Calu3 (cell line): ENCODE measurements around the gene CHRNB1. TPM values are rescaled to one million over a fixed set of nuclear protein-coding genes. Genes with fewer than 3 reads are reported as not detected.

ENCODE experiments used
- BruUV-seq: library from RNA; stranded (reverse); fragments of 400-500 nt; replicated peaks from 2 replicates; lab custom pipeline; 2021; lab: Mats Ljungman, UMichigan
- CTCF ChIA-PET: fragments of 300-600 bp; sonication (Branson Sonifier 250); formaldehyde crosslinking; loops from one replicate; lab custom pipeline; 2022; ENCODE audit warnings: antibody characterized with exemption; lab: Charles Lee
- DNase-seq: peaks from one replicate; pipeline ENCODE4 v3.0.0; 2022
- H3K27ac Mint-ChIP-seq: one replicate; pipeline ENCODE4 v1.8.0; 2022; ENCODE audit warnings: mixed read lengths; ENCODE audit not compliant: unreplicated experiment
- H3K27me3 Mint-ChIP-seq: one replicate; pipeline ENCODE4 v1.8.0; 2022; ENCODE audit warnings: mixed read lengths; ENCODE audit not compliant: unreplicated experiment
- H3K36me3 Mint-ChIP-seq: one replicate; pipeline ENCODE4 v1.8.0; 2022; ENCODE audit warnings: mild to moderate bottlenecking, moderate library complexity, mixed read lengths; ENCODE audit not compliant: insufficient read depth, unreplicated experiment
- H3K4me1 Mint-ChIP-seq: one replicate; pipeline ENCODE4 v1.8.0; 2022; ENCODE audit warnings: mild to moderate bottlenecking, low read depth, mixed read lengths; ENCODE audit not compliant: unreplicated experiment
- H3K4me3 Mint-ChIP-seq: one replicate; pipeline ENCODE4 v1.8.0; 2022; ENCODE audit warnings: mild to moderate bottlenecking, low read depth, moderate library complexity, mixed read lengths; ENCODE audit not compliant: unreplicated experiment
- H3K9me3 Mint-ChIP-seq: one replicate; pipeline ENCODE4 v1.8.0; 2022; ENCODE audit warnings: low read depth, mixed read lengths; ENCODE audit not compliant: unreplicated experiment
- intact Hi-C: fragments of 100-400 bp; cut with micrococcal nuclease; formaldehyde crosslinking; loops from one replicate; pipeline ENCODE4 v1.10.0; 2022; ENCODE audit not compliant: unreplicated experiment
- total RNA-seq: library from RNA; stranded (reverse); gene quantifications from 2 replicates; pipeline ENCODE4 v1.2.3, GENCODE V29; 2022
- TF ChIP-seq, protein P1 (sequence below): fragments of 200-600 bp; IDR thresholded peaks from one replicate; pipeline ENCODE4 v1.8.0; 2022; ENCODE audit warnings: antibody characterized with exemption; ENCODE audit not compliant: unreplicated experiment

CHRNB1 gene
- total RNA-seq, 1 experiment from 2014 or later: 2.4 TPM

DNA sequence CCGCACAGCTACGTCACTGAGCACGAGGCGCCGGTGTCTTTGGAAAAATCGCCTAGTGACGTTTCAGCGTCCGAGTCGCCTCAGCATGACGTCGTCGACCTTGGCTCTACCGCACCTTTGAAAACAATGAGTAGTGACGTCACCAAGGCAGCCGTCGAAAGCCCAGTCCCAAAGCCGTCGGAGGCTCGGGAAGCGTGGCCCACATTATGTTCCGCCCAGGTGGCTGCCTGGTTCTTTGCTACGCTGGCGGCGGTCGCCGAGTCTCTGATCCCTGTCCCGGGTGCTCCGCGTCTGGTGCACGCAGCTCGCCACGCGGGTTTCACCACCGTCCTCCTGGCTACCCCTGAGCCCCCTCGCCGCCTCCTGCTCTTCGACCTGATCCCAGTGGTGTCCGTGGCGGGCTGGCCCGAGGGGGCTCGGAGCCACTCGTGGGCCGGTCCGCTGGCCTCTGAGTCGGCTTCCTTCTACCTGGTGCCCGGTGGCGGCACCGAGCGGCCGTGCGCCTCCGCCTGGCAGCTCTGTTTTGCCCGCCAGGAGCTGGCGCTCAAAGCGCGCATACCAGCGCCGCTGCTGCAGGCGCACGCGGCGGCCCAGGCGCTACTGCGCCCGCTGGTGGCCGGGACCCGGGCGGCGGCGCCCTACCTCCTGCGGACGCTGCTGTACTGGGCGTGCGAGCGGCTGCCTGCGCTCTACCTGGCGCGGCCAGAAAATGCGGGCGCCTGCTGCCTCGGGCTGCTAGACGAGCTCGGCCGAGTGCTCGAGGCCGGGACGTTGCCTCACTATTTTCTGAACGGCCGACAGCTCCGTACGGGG is 8.1 kb upstream of the CHRNB1 start:
- Mint-ChIP-seq H3K27me3 (peaks cover 40% of the 10 kb centered on the region), H3K4me3 (peak overlapping the region; percentile 75), H3K4me1 (peaks cover 7% of the 10 kb centered on the region), H3K9me3 (no peaks in the 10 kb centered on the region), H3K36me3 (peaks cover 38% of the 10 kb centered on the region), H3K27ac (peak overlapping the region; percentile 60)
- DNase-seq: peak; percentile 87
- intact Hi-C loops: loop anchor here (5.0 kb wide), 3 partner anchors 41 to 126 kb away; partner anchors contain the start of genes KCTD11, SENP3 and ZBTB4
- no TSS peak for BruUV-seq
- CTCF ChIA-PET: interaction anchor here (0.5 to 2.9 kb wide), 10 partner anchors 33 to 250 kb away, joined by 3 to 13 read pairs (median 3); partner anchors contain the start of genes SENP3, TMEM256, TNFSF13 and TP53
- TF ChIP-seq, protein P1, sequence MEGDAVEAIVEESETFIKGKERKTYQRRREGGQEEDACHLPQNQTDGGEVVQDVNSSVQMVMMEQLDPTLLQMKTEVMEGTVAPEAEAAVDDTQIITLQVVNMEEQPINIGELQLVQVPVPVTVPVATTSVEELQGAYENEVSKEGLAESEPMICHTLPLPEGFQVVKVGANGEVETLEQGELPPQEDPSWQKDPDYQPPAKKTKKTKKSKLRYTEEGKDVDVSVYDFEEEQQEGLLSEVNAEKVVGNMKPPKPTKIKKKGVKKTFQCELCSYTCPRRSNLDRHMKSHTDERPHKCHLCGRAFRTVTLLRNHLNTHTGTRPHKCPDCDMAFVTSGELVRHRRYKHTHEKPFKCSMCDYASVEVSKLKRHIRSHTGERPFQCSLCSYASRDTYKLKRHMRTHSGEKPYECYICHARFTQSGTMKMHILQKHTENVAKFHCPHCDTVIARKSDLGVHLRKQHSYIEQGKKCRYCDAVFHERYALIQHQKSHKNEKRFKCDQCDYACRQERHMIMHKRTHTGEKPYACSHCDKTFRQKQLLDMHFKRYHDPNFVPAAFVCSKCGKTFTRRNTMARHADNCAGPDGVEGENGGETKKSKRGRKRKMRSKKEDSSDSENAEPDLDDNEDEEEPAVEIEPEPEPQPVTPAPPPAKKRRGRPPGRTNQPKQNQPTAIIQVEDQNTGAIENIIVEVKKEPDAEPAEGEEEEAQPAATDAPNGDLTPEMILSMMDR: peak; percentile 59

DNA sequence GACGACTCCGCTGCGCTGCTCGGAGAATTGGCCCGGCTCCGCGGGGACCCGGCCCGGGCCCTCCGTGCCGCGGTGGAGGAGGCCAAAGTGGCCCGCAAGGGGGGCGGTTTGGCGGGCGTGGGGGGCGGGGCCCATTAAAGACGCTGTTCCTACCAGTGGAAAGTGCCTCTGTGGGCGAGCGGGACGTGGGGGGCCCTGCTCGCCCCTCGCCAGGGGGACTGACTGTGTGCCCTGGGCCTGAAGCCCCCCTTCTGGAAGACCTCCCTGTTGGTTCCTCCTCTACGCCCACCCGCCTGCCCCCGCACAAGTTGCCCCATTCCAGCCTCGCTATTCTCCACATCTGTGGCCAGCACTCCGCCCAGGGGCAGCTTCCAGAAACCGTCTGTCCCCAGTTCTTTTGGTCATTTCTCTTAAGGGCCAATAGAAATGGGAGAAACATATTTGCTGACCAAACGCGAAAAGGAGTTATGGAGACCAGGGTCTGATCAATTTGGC is 7.4 kb upstream of the CHRNB1 start:
- H3K9me3 Mint-ChIP-seq: no peaks in the 10 kb centered on the region
- no peak for DNase-seq
- TF ChIP-seq, protein P1: no peak
- H3K27me3 Mint-ChIP-seq: peaks cover 46% of the 10 kb centered on the region
- CTCF ChIA-PET: interaction anchor here (1.0 to 2.9 kb wide), 7 partner anchors 34 to 250 kb away, joined by 3 to 13 read pairs (median 3); partner anchors contain the start of genes SENP3, TMEM256, TNFSF13 and TP53
- H3K4me3 Mint-ChIP-seq: peak overlapping the region; percentile 75
- peaks cover 7% of the 10 kb centered on the region for H3K4me1 Mint-ChIP-seq
- intact Hi-C loops: loop anchor here (5.0 kb wide), 3 partner anchors 40 to 125 kb away; partner anchors contain the start of genes KCTD11, SENP3 and ZBTB4
- no peak overlapping the region for H3K27ac Mint-ChIP-seq
- no TSS peak for BruUV-seq
- H3K36me3 Mint-ChIP-seq: peaks cover 38% of the 10 kb centered on the region

DNA sequence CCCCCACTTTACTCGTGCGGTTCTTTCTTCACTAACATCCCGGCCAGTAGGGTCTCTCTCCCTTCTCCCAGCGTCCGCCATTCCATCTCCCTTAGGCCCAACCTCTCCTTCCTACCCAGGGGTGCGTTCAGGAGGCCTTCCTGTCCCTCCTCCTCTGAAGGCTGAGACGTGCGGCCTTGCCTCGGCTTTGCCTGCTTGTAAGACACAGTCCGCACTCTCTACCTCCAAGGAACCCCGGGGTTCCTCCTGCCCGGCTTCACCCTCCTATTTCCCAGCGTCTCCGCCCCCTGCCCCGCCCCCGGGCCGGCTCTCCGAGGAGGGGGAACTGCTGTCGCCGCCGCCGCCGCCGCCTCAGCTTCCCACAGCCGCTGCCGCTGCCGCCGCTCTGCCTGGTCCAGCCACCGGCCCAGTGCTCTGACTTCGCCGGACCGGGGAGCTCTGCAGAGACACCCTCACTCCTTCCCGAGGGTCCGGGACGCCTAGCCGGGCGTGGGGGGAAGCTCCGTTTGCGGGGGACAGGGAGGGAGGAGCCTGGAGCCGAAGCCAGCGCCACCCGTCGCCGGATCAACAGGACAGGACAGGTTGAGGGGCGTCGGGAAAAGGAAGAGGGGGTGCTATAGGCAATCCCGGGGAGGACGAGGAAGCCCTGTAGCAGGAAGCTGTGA is 6.8 kb upstream of the CHRNB1 start:
- H3K27me3 Mint-ChIP-seq: peaks cover 53% of the 10 kb centered on the region
- peaks cover 7% of the 10 kb centered on the region for H3K4me1 Mint-ChIP-seq
- H3K9me3 Mint-ChIP-seq: no peaks in the 10 kb centered on the region
- CTCF ChIA-PET: no interaction called here
- peak overlapping the region; percentile 75 for H3K4me3 Mint-ChIP-seq
- H3K27ac Mint-ChIP-seq: no peak overlapping the region
- peaks cover 38% of the 10 kb centered on the region for H3K36me3 Mint-ChIP-seq
- no peak for DNase-seq
- no TSS peak for BruUV-seq
- TF ChIP-seq, protein P1: no peak
- intact Hi-C loops: loop anchor here (5.0 kb wide), 3 partner anchors 39 to 124 kb away; partner anchors contain the start of genes KCTD11, SENP3 and ZBTB4

DNA sequence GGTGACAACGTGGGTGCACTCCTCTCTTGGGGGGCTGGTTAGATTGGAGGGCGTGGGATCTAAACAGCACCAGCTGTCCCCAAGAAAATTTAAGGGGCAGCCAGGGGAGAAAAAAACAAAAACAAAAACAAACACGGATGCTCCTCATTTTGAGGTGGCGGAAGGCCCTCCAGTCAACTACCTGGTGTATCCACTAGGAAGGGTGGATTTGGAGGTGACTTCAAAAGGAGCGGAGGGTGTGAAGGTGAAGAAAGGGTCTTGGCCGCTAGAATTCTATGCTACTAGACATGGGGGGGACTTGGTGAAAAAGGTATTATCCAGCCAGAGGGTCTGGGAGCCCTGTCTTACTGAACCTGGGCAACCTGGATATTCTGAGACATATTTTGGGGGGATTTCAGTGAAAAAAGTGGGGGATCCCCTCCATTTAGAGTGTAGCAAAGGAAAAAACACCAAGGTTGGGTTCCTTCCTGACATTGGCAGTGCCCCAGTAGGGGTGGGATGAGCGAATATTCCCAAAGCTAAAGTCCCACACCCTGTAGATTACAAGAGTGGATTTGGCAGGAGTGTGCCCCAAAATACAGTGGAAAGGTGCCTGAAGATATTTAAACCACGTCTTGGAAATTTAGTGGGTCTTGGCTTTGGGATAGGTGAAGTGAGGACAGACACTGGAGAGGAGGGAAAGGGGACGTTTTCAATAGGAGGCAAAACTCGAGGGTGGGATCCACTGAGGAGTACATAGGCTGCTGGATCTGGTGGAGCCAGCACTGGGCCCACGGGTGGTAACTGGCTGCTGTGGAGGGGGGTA is 6.0 kb upstream of the CHRNB1 start:
- CTCF ChIA-PET: no interaction called here
- intact Hi-C loops: loop anchor here (5.0 kb wide), 3 partner anchors 38 to 123 kb away; partner anchors contain the start of genes KCTD11, SENP3 and ZBTB4
- Mint-ChIP-seq H3K4me1 (peaks cover 7% of the 10 kb centered on the region), H3K4me3 (peak overlapping the region; percentile 72), H3K27ac (peak overlapping the region; percentile 72), H3K27me3 (peaks cover 60% of the 10 kb centered on the region), H3K9me3 (no peaks in the 10 kb centered on the region), H3K36me3 (peaks cover 38% of the 10 kb centered on the region)
- BruUV-seq: no TSS peak
- DNase-seq: no peak
- TF ChIP-seq, protein P1: no peak
